Parathyroid adenoma (tissue), 2 donors: ENCODE measurements around the gene HLF.

Source experiments
- H2AFZ ChIP-seq: fragments of 300-600 bp; sonication (generic); one replicate; pipeline ENCODE4 v1.7.0; 2017; ENCODE audit warnings: antibody characterized with exemption, mild to moderate bottlenecking
- H3K27ac ChIP-seq: fragments of 300-600 bp; sonication (generic); one replicate; pipeline ENCODE4 v1.7.0; 2017
- H3K27me3 ChIP-seq: fragments of 300-600 bp; sonication (generic); one replicate; pipeline ENCODE4 v1.7.0; 2017; ENCODE audit warnings: low read length; ENCODE audit not compliant: control insufficient read depth, insufficient read depth
- H3K36me3 ChIP-seq: fragments of 300-600 bp; sonication (generic); one replicate; pipeline ENCODE4 v1.7.0; 2017; ENCODE audit warnings: low read length; ENCODE audit not compliant: control insufficient read depth, insufficient read depth
- H3K4me1 ChIP-seq: fragments of 300-600 bp; sonication (generic); one replicate; pipeline ENCODE4 v1.7.0; 2017; ENCODE audit warnings: control low read depth
- H3K4me2 ChIP-seq: fragments of 300-600 bp; sonication (generic); one replicate; pipeline ENCODE4 v1.7.0; 2017; ENCODE audit warnings: low read length
- H3K4me3 ChIP-seq: fragments of 300-600 bp; sonication (generic); one replicate; pipeline ENCODE4 v1.7.0; 2017; ENCODE audit warnings: low read depth, low read length
- H3K79me2 ChIP-seq: fragments of 300-600 bp; sonication (generic); one replicate; pipeline ENCODE4 v1.7.0; 2017; ENCODE audit warnings: control low read depth
- H3K9ac ChIP-seq: fragments of 300-600 bp; sonication (generic); one replicate; pipeline ENCODE4 v1.7.0; 2017; ENCODE audit warnings: mild to moderate bottlenecking
- H3K9me3 ChIP-seq: fragments of 300-600 bp; sonication (generic); one replicate; pipeline ENCODE4 v1.7.0; 2017; ENCODE audit warnings: low read length; ENCODE audit not compliant: control insufficient read depth
- TF ChIP-seq, protein P1 (sequence below): fragments of 300-600 bp; sonication (generic); IDR thresholded peaks from one replicate; pipeline ENCODE4 v1.7.0; 2017; ENCODE audit warnings: antibody characterized with exemption, mild to moderate bottlenecking
- donor health status: primary hyperparathyroidism.

The HLF gene

DNA sequence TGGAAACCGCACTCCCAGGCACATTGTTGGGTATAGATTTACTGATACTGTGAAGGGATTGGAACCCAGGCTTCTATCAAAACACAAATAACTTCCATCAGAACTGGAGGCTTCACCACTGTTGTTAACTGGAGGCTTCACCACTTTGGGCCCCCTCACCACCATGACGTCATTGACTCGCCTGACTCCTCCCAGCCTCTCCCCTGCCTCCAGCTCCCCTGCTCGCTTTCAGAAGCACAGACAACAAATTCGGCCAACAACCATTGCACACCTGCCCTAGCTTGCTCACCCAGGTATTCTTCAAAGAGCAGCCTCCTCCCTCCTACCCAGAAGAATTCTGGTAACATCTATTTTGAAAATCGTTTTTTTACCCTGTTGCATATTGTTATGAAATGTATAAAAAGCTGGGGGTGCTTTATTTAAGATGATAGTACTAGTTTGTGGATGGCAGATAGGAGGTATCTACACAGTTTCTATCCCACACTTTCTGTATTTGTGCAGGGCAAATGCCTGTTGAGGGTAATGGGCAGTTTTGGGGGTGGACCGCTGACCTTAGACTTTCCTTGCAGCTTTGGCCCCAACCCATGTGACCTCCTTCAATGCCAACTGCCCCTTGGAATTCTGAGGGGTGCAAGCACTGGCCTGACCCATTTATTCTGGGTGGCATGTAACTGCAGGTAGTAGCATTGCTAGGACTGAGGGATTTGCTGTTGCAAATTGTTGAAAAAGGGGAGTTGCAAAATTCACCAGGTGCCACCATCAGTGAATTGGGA, 54.1 kb downstream of the HLF start:
- Histone ChIP-seq H3K9ac (no peak overlapping the region), H2AFZ (no peak overlapping the region), H3K4me3 (no peak overlapping the region), H3K27me3 (no peaks in the 10 kb centered on the region), H3K4me1 (no peaks in the 10 kb centered on the region), H3K9me3 (no peaks in the 10 kb centered on the region), H3K27ac (no peak overlapping the region), H3K4me2 (no peak overlapping the region), H3K79me2 (no peaks in the 10 kb centered on the region), H3K36me3 (no peaks in the 10 kb centered on the region)
- TF ChIP-seq, protein P1, sequence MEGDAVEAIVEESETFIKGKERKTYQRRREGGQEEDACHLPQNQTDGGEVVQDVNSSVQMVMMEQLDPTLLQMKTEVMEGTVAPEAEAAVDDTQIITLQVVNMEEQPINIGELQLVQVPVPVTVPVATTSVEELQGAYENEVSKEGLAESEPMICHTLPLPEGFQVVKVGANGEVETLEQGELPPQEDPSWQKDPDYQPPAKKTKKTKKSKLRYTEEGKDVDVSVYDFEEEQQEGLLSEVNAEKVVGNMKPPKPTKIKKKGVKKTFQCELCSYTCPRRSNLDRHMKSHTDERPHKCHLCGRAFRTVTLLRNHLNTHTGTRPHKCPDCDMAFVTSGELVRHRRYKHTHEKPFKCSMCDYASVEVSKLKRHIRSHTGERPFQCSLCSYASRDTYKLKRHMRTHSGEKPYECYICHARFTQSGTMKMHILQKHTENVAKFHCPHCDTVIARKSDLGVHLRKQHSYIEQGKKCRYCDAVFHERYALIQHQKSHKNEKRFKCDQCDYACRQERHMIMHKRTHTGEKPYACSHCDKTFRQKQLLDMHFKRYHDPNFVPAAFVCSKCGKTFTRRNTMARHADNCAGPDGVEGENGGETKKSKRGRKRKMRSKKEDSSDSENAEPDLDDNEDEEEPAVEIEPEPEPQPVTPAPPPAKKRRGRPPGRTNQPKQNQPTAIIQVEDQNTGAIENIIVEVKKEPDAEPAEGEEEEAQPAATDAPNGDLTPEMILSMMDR, result no peak

DNA sequence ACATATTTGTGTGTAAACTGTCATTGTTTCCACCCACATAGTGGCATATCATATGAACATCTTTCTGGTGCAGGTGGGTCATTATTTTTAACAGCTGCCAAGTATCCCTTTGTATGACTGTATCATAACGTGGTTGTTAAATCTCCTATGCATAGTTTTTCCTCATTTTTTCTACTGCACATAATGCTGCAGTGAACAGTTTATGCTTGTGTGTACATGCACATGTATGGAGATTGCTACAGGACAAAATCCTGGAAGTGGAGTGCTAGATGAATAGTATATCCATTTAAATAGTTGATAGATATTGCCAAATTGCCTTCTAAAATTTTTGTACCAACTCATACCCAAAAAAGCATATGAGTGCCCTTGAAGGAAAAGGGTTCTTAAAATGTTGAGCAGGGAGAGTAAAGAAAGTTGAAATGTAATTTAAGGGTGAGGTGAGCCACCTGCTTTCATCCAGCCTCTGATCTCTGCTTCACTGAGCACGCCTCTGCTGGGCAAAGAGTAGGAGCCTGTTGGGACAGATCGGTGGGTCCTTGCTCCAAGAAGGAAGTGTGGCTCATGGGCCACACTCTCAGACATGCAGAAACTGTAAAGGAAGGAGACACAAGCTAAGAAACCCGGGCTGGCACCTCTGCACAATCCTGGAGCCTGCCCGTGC, 55.3 kb downstream of the HLF start:
- Histone ChIP-seq H3K27me3 (no peaks in the 10 kb centered on the region), H3K27ac (no peak overlapping the region), H3K36me3 (no peaks in the 10 kb centered on the region), H3K79me2 (no peaks in the 10 kb centered on the region), H3K9me3 (no peaks in the 10 kb centered on the region), H3K4me1 (no peaks in the 10 kb centered on the region), H3K4me3 (no peak overlapping the region), H3K9ac (no peak overlapping the region), H2AFZ (peak overlapping the region; percentile 8), H3K4me2 (peak overlapping the region; percentile 15)
- TF ChIP-seq, protein P1, result no peak

DNA sequence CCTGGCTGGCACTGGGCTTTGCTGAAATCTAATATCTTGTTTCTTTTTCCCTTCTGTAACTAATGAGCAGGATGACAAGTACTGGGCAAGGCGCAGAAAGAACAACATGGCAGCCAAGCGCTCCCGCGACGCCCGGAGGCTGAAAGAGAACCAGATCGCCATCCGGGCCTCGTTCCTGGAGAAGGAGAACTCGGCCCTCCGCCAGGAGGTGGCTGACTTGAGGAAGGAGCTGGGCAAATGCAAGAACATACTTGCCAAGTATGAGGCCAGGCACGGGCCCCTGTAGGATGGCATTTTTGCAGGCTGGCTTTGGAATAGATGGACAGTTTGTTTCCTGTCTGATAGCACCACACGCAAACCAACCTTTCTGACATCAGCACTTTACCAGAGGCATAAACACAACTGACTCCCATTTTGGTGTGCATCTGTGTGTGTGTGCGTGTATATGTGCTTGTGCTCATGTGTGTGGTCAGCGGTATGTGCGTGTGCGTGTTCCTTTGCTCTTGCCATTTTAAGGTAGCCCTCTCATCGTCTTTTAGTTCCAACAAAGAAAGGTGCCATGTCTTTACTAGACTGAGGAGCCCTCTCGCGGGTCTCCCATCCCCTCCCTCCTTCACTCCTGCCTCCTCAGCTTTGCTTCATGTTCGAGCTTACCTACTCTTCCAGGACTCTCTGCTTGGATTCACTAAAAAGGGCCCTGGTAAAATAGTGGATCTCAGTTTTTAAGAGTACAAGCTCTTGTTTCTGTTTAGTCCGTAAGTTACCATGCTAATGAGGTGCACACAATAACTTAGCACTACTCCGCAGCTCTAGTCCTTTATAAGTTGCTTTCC, 56.0 kb downstream of the HLF start:
- no peak overlapping the region for H3K27ac ChIP-seq

DNA sequence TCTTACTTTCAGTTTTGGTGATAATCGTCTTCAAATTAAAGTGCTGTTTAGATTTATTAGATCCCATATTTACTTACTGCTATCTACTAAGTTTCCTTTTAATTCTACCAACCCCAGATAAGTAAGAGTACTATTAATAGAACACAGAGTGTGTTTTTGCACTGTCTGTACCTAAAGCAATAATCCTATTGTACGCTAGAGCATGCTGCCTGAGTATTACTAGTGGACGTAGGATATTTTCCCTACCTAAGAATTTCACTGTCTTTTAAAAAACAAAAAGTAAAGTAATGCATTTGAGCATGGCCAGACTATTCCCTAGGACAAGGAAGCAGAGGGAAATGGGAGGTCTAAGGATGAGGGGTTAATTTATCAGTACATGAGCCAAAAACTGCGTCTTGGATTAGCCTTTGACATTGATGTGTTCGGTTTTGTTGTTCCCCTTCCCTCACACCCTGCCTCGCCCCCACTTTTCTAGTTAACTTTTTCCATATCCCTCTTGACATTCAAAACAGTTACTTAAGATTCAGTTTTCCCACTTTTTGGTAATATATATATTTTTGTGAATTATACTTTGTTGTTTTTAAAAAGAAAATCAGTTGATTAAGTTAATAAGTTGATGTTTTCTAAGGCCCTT, 56.8 kb downstream of the HLF start:
- Histone ChIP-seq H3K4me3 (no peak overlapping the region), H3K79me2 (no peaks in the 10 kb centered on the region), H3K27ac (no peak overlapping the region), H3K27me3 (no peaks in the 10 kb centered on the region), H3K9ac (no peak overlapping the region), H3K9me3 (no peaks in the 10 kb centered on the region), H3K4me1 (no peaks in the 10 kb centered on the region), H2AFZ (no peak overlapping the region), H3K4me2 (no peak overlapping the region), H3K36me3 (no peaks in the 10 kb centered on the region)
- TF ChIP-seq, protein P1, result no peak

More for the DNA sequence above, 56.0 kb downstream of the HLF start:
- H3K79me2 ChIP-seq, result no peaks in the 10 kb centered on the region
- H3K4me3 ChIP-seq, result peak overlapping the region; percentile 7
- no peaks in the 10 kb centered on the region for H3K27me3 ChIP-seq
- TF ChIP-seq, protein P1, result no peak
- H3K9ac ChIP-seq, result no peak overlapping the region
- H3K4me2 ChIP-seq, result peak overlapping the region; percentile 15
- no peaks in the 10 kb centered on the region for H3K9me3 ChIP-seq
- H3K4me1 ChIP-seq, result no peaks in the 10 kb centered on the region
- no peaks in the 10 kb centered on the region for H3K36me3 ChIP-seq
- peak overlapping the region; percentile 8 for H2AFZ ChIP-seq
